ENCODE data around the gene MARCHF2.

DNA sequence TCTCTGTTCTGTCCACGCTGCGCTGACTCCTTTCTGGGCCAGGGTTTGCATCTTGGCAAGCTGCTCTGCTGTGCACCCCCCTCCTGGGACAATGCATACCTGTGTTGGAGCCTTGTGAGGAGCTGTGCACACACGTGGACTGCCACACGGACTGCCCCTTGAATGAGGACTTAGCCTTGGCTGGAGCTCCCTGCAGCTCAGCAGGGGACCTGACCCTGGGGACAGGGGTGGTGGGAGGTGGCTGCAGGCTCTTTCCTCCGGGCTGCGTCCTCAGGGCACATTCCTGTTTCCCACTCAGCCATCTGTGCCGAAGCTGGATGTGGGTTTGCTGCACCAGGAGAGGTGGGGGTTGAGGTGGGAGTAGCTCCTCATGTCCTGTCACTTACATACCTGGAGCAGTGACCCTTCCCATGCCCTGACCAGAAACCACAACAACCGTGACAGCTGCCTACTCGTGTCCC, 14.8 kb upstream of the MARCHF2 start:
- TF ChIP-seq, protein P1, sequence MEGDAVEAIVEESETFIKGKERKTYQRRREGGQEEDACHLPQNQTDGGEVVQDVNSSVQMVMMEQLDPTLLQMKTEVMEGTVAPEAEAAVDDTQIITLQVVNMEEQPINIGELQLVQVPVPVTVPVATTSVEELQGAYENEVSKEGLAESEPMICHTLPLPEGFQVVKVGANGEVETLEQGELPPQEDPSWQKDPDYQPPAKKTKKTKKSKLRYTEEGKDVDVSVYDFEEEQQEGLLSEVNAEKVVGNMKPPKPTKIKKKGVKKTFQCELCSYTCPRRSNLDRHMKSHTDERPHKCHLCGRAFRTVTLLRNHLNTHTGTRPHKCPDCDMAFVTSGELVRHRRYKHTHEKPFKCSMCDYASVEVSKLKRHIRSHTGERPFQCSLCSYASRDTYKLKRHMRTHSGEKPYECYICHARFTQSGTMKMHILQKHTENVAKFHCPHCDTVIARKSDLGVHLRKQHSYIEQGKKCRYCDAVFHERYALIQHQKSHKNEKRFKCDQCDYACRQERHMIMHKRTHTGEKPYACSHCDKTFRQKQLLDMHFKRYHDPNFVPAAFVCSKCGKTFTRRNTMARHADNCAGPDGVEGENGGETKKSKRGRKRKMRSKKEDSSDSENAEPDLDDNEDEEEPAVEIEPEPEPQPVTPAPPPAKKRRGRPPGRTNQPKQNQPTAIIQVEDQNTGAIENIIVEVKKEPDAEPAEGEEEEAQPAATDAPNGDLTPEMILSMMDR (IDR thresholded peaks at IDR 0.05; ENCODE audit: insufficient read depth, low read depth, low read length): no peak
- TF ChIP-seq EZH2 (IDR thresholded peaks at IDR 0.05; ENCODE audit: insufficient read depth, low read length): no peak

Data from astrocyte (in vitro differentiated cells and primary cell).